Activated CD4-positive, alpha-beta T cell treated with anti-CD3 and anti-CD28 coated beads, Interleukin-2, amount 10 ng/mL, durations not matched to agents 7 days and 5 days (primary cell): ENCODE results near the gene EPHB1. TPM values are rescaled to one million over a fixed set of nuclear protein-coding genes. Genes with fewer than 3 reads are reported as not detected.

Experiments used
- CTCF ChIA-PET: fragments of 350-600 bp; sonication (Branson Sonifier 250); formaldehyde crosslinking; loops from one replicate; lab custom pipeline; 2021; ENCODE audit warnings: antibody characterized with exemption; lab: Charles Lee
- POLR2A ChIA-PET: fragments of 350-600 bp; sonication (Branson Sonifier 250); formaldehyde crosslinking; loops from one replicate; lab custom pipeline; 2021; ENCODE audit warnings: antibody characterized with exemption; lab: Charles Lee
- DNase-seq: peaks from one replicate; pipeline ENCODE4 v3.0.0-alpha.2; 2020
- H3K27ac Mint-ChIP-seq: one replicate; pipeline ENCODE4 v1.8.0; 2021; ENCODE audit warnings: mild to moderate bottlenecking, moderate library complexity, mixed read lengths
- H3K27me3 Mint-ChIP-seq: one replicate; pipeline ENCODE4 v1.8.0; 2021; ENCODE audit warnings: mixed read lengths
- H3K36me3 Mint-ChIP-seq: one replicate; pipeline ENCODE4 v1.8.0; 2021; ENCODE audit warnings: low read depth, mixed read lengths
- H3K4me1 Mint-ChIP-seq: one replicate; pipeline ENCODE4 v1.8.0; 2021; ENCODE audit warnings: mixed read lengths
- H3K4me3 Mint-ChIP-seq: one replicate; pipeline ENCODE4 v1.8.0; 2021; ENCODE audit warnings: mild to moderate bottlenecking, moderate library complexity, mixed read lengths
- H3K9me3 Mint-ChIP-seq: one replicate; pipeline ENCODE4 v1.8.0; 2021; ENCODE audit warnings: mixed read lengths
- total RNA-seq, 2 experiments: library from RNA; stranded (reverse); gene quantifications; one replicate each; pipeline ENCODE4 v1.2.3, GENCODE V29; 2021

Gene EPHB1
- total RNA-seq, 2 experiments from 2014 or later, result 1.2 to 1.8 TPM

GRCh38 chr3:134883697-134884385 lies 88.8 kb downstream of the EPHB1 start:
- Mint-ChIP-seq H3K27ac (no peak overlapping the region), H3K36me3 (no peaks in the 10 kb centered on the region), H3K27me3 (no peaks in the 10 kb centered on the region), H3K9me3 (no peaks in the 10 kb centered on the region), H3K4me3 (no peak overlapping the region), H3K4me1 (peaks cover 10% of the 10 kb centered on the region)
- CTCF ChIA-PET, result no interaction called here
- POLR2A ChIA-PET, result no interaction called here
- DNase-seq, result no peak

DNA sequence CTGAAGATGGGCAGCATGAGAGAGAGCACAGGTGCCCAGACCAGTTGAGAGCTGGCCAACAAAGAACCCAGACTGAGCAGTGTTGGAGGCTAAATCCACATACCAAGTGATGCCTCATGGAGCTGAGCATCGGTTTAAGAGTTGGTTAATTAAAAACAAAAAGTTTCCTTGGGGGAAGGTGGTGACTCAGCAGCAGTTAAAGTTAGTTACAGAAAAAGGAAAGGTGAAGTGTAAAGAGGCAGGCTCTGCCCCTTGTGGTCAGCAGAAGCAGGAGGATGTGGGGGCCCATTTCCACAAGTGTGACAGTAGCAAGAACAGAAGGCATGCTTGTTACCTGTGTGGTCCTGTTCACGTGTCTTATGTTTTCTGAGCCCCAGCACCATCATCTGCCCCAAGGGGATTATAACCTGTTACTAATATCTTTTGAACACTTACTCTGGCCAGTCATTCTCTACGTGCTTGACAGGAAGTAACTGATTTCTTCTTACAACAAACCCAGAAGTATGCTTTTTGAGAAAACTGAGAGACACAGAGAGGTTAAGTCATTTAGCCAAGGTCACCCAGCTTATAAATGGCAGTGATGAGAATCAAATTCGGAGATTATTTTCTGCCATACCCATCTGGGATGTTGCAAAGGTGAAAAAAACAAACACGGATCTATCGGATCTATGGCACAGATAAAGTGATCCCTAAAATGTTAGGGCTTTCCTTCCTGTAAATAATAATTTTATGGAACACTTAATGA lies 91.0 kb downstream of the EPHB1 start:
- Mint-ChIP-seq H3K27ac (no peak overlapping the region), H3K9me3 (no peaks in the 10 kb centered on the region), H3K36me3 (no peaks in the 10 kb centered on the region), H3K4me1 (peaks cover 10% of the 10 kb centered on the region), H3K4me3 (no peak overlapping the region), H3K27me3 (no peaks in the 10 kb centered on the region)
- POLR2A ChIA-PET, result no interaction called here
- DNase-seq, result no peak
- CTCF ChIA-PET, result no interaction called here

DNA sequence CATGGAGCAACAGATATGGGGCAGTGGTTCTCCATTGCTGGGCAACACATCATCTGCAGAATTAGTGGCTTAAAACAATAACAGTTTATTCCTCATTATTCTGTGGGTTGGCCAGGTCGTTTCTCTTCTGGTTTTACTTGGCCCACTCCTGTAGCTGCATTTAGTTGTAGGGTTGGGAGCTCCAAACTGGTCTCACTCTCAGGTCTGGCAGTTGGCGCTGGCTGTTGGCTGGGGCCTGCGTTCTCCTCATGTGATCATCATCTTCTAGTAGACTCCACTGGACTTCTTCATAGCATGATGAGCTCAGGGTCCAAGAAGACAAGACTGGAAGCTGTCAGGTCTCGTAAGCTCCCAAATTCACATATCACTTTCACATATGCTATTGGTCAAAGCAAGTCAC lies 91.9 kb downstream of the EPHB1 start:
- Mint-ChIP-seq H3K4me1 (peaks cover 10% of the 10 kb centered on the region), H3K36me3 (no peaks in the 10 kb centered on the region), H3K27me3 (no peaks in the 10 kb centered on the region), H3K27ac (no peak overlapping the region), H3K9me3 (no peaks in the 10 kb centered on the region), H3K4me3 (no peak overlapping the region)
- ChIA-PET CTCF (no interaction called here), POLR2A (no interaction called here)
- no peak for DNase-seq

GRCh38 chr3:134887536-134887935 lies 92.5 kb downstream of the EPHB1 start:
- POLR2A ChIA-PET, result no interaction called here
- H3K4me3 Mint-ChIP-seq, result no peak overlapping the region
- H3K27ac Mint-ChIP-seq, result no peak overlapping the region
- H3K4me1 Mint-ChIP-seq, result peaks cover 10% of the 10 kb centered on the region
- no peak for DNase-seq
- no peaks in the 10 kb centered on the region for H3K9me3 Mint-ChIP-seq
- no peaks in the 10 kb centered on the region for H3K27me3 Mint-ChIP-seq
- no peaks in the 10 kb centered on the region for H3K36me3 Mint-ChIP-seq
- CTCF ChIA-PET, result no interaction called here

GRCh38 chr3:134892326-134892725 lies 97.3 kb downstream of the EPHB1 start:
- Mint-ChIP-seq H3K9me3 (no peaks in the 10 kb centered on the region), H3K4me3 (no peak overlapping the region), H3K27ac (no peak overlapping the region), H3K27me3 (peaks cover 3% of the 10 kb centered on the region), H3K4me1 (no peaks in the 10 kb centered on the region), H3K36me3 (no peaks in the 10 kb centered on the region)
- ChIA-PET POLR2A (no interaction called here), CTCF (no interaction called here)
- DNase-seq, result no peak

GRCh38 chr3:134892761-134893160 lies 97.7 kb downstream of the EPHB1 start:
- no peak overlapping the region for H3K4me3 Mint-ChIP-seq
- ChIA-PET POLR2A (no interaction called here), CTCF (no interaction called here)
- H3K36me3 Mint-ChIP-seq, result no peaks in the 10 kb centered on the region
- no peaks in the 10 kb centered on the region for H3K9me3 Mint-ChIP-seq
- no peaks in the 10 kb centered on the region for H3K4me1 Mint-ChIP-seq
- no peak for DNase-seq
- no peak overlapping the region for H3K27ac Mint-ChIP-seq
- H3K27me3 Mint-ChIP-seq, result peaks cover 3% of the 10 kb centered on the region

- Mint-ChIP-seq H3K27ac (no peak overlapping the region), H3K36me3 (no peaks in the 10 kb centered on the region), H3K9me3 (no peaks in the 10 kb centered on the region), H3K4me1 (no peaks in the 10 kb centered on the region), H3K27me3 (peaks cover 6% of the 10 kb centered on the region), H3K4me3 (no peak overlapping the region)
- DNase-seq, result no peak
- CTCF ChIA-PET, result no interaction called here
- POLR2A ChIA-PET, result no interaction called here
Observed at GRCh38 chr3:134894533-134894932, 99.5 kb downstream of the EPHB1 start.

- CTCF ChIA-PET, result no interaction called here
- Mint-ChIP-seq H3K4me3 (no peak overlapping the region), H3K4me1 (no peaks in the 10 kb centered on the region), H3K27ac (no peak overlapping the region), H3K9me3 (no peaks in the 10 kb centered on the region), H3K27me3 (peaks cover 6% of the 10 kb centered on the region), H3K36me3 (no peaks in the 10 kb centered on the region)
- no peak for DNase-seq
- POLR2A ChIA-PET, result no interaction called here
Observed at GRCh38 chr3:134895181-134895580, 100.1 kb downstream of the EPHB1 start.

DNA sequence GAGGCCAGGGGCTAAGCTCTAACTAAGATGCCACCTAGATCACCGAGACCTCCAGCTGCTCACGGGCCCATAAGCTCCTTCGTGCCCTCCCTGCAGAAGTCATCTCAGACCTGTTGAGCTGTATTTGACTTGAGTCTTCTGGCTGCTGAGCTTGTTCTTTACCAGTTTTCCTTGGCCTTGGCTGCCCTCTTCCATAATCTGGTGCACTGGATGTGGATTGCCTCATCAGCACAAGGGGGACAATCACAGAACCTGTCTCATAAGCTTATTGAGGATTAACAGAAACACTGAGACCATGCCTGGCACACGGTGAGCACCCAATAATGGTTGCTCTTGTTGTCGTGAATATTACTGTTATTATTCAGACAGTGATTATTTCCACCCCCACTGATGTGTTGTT lies 101.1 kb downstream of the EPHB1 start:
- ChIA-PET POLR2A (no interaction called here), CTCF (no interaction called here)
- Mint-ChIP-seq H3K27me3 (peaks cover 12% of the 10 kb centered on the region), H3K4me1 (no peaks in the 10 kb centered on the region), H3K4me3 (no peak overlapping the region), H3K36me3 (no peaks in the 10 kb centered on the region), H3K27ac (no peak overlapping the region), H3K9me3 (no peaks in the 10 kb centered on the region)
- DNase-seq, result no peak

DNA sequence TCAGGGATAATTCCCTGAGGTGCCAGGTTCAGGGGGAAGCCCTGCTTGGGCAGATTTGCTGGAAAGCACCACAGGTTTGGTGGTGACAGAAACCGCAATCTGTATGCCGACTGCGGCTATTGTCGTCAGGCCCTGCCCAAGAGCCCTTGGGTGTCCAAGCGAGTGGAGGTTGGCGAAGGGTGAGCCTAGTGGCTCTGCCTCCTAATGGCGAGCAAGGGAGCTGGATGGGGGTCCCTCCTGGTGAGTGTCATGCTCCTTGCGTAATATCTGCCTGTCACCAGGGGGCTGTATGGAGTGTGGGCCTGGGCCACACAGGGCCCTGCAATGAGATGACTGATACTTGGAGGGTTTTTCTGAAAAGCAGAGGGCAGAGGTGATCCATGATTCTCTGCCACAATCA lies 101.6 kb downstream of the EPHB1 start:
- Mint-ChIP-seq H3K9me3 (no peaks in the 10 kb centered on the region), H3K4me3 (no peak overlapping the region), H3K4me1 (no peaks in the 10 kb centered on the region), H3K27me3 (peaks cover 12% of the 10 kb centered on the region), H3K27ac (no peak overlapping the region), H3K36me3 (no peaks in the 10 kb centered on the region)
- no peak for DNase-seq
- POLR2A ChIA-PET, result no interaction called here
- CTCF ChIA-PET, result no interaction called here

- H3K27ac Mint-ChIP-seq, result no peak overlapping the region
- no peak for DNase-seq
- H3K4me3 Mint-ChIP-seq, result no peak overlapping the region
- H3K4me1 Mint-ChIP-seq, result no peaks in the 10 kb centered on the region
- no peaks in the 10 kb centered on the region for H3K36me3 Mint-ChIP-seq
- CTCF ChIA-PET, result no interaction called here
- peaks cover 16% of the 10 kb centered on the region for H3K27me3 Mint-ChIP-seq
- H3K9me3 Mint-ChIP-seq, result no peaks in the 10 kb centered on the region
- POLR2A ChIA-PET, result no interaction called here
Observed at GRCh38 chr3:134897391-134898141, 102.5 kb downstream of the EPHB1 start.

DNA sequence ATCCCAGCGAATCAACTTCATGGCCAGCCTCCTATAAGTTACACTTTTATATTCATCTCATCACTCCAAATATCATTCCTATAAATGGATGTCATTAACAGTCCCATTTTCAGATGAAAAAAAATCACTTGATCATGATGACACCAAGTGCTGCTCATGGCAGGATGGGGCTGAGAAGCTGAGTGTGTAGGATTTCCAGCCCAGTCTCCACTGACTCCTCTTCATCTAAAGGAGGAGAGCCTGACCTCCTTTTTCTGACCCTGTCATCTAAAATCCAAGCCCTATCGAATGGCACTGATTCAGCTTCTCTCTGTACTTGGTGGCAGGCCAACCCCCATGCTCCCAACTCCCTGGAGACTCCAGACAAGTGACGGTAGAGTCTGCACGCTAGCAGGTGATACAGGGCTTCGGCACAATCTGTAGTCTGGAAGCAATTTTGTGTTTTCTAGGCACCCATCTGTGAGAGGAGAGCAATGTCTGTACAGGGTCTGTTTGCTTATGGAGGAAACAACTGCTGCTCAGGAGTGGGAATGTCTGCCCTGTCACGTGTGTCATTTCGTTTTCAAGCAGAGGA lies 103.2 kb downstream of the EPHB1 start:
- DNase-seq, result no peak
- H3K36me3 Mint-ChIP-seq, result no peaks in the 10 kb centered on the region
- H3K4me1 Mint-ChIP-seq, result no peaks in the 10 kb centered on the region
- no peak overlapping the region for H3K27ac Mint-ChIP-seq
- H3K9me3 Mint-ChIP-seq, result no peaks in the 10 kb centered on the region
- ChIA-PET CTCF (no interaction called here), POLR2A (no interaction called here)
- peaks cover 14% of the 10 kb centered on the region for H3K27me3 Mint-ChIP-seq
- H3K4me3 Mint-ChIP-seq, result no peak overlapping the region

DNA sequence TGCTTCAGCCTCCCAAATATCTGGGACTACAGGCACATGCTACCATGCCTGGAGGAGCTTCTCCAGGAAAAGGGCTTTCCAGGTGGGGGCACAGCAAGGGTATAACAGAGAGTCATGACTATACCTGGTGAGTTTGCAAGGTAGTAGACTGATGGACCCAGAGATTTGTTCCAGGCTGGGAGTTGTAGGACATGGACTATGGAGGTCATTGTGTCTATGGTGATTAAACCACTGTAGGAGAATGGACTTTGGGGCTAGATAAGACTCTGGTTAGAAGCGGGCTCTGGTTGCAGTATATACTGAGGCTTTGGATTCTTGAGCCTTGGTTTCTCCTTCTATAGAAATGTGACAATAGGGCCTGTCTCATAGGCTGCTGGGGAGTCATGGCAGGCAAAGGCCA lies 104.7 kb downstream of the EPHB1 start:
- DNase-seq, result no peak
- Mint-ChIP-seq H3K4me3 (no peak overlapping the region), H3K36me3 (no peaks in the 10 kb centered on the region), H3K27ac (no peak overlapping the region), H3K27me3 (peaks cover 17% of the 10 kb centered on the region), H3K4me1 (peaks cover 9% of the 10 kb centered on the region), H3K9me3 (no peaks in the 10 kb centered on the region)
- ChIA-PET CTCF (no interaction called here), POLR2A (no interaction called here)
